K562 (cell line): ENCODE results near the gene C1orf116. TPM values are rescaled to one million over a fixed set of nuclear protein-coding genes. Genes with fewer than 3 reads are reported as not detected.

Experiments used
- ARID1B ChIP-seq: fragments of 450-650 bp; IDR thresholded peaks from 2 replicates; pipeline ENCODE4 v1.6.1; 2016; ENCODE audit warnings: antibody characterized with exemption, mild to moderate bottlenecking, inconsistent platforms
- BHLHE40 ChIP-seq: IDR thresholded peaks from 2 replicates; pipeline ENCODE4 v1.6.1; 2011; ENCODE audit warnings: low read length, improper control_type of control experiment
- BMI1 ChIP-seq: fragments of 150-350 bp; IDR thresholded peaks from 2 replicates; pipeline ENCODE4 v1.6.1; 2014; ENCODE audit warnings: low read length
- CBX3 ChIP-seq, 2 experiments: IDR thresholded peaks; 1 replicate in 1 of 2; 2 replicates in 1 of 2; pipeline ENCODE4 v1.6.1; 2012; ENCODE audit warnings: inconsistent platforms in 2 of 2, low read length in 2 of 2, borderline replicate concordance in 1 of 2, control low read depth in 1 of 2
- CEBPG ChIP-seq, 3 experiments: fragments of 200-800 bp in 1 of 3; sonication (Bioruptor generic) in 1 of 3; sonication (generic) in 1 of 3; formaldehyde crosslinking in 1 of 3; IDR thresholded peaks in 2 of 3; conservative IDR thresholded peaks in 1 of 3; 2 replicates each; pipeline versions ENCODE4 v1.6.1 to v1.8.0; 2016 to 2022; ENCODE audit warnings: missing compliant biosample characterization in 2 of 3, missing genetic modification characterization in 2 of 3, mild to moderate bottlenecking in 1 of 3, missing genetic modification reagents in 1 of 3
- FOSL1 ChIP-seq: fragments of 200-800 bp; sonication (Bioruptor generic); conservative IDR thresholded peaks from 2 replicates; pipeline ENCODE4 v1.6.1; 2016; ENCODE audit warnings: missing genetic modification characterization, missing compliant biosample characterization
- JUN ChIP-seq, 2 experiments: sonication (generic) in 1 of 2; formaldehyde crosslinking in 1 of 2; IDR thresholded peaks; 2 replicates each; pipeline versions ENCODE4 v1.6.1 to v1.8.0; 2012 to 2022; ENCODE audit warnings: borderline replicate concordance in 2 of 2, mild to moderate bottlenecking in 2 of 2, improper control_type of control experiment in 1 of 2, low read depth in 1 of 2, low read length in 1 of 2, missing genetic modification reagents in 1 of 2
- JUND ChIP-seq, 2 experiments: IDR thresholded peaks; 2 replicates in 1 of 2; 3 replicates in 1 of 2; pipeline ENCODE4 v1.6.1; 2011; ENCODE audit warnings: borderline replicate concordance in 2 of 2, low read depth in 2 of 2, low read length in 2 of 2, improper control_type of control experiment in 1 of 2, missing biosample characterization in 1 of 2, missing genetic modification characterization in 1 of 2, missing genetic modification reagents in 1 of 2
- PYGO2 ChIP-seq: fragments of 450-650 bp; IDR thresholded peaks from 2 replicates; pipeline ENCODE4 v1.6.1; 2016; ENCODE audit warnings: mild to moderate bottlenecking, missing genetic modification characterization, moderate library complexity, missing compliant biosample characterization
- RNF219 ChIP-seq: fragments of 250-450 bp; sonication (Bioruptor Pico); IDR thresholded peaks from 2 replicates; pipeline ENCODE4 v1.5.0; 2022; ENCODE audit warnings: mild to moderate bottlenecking
- SETDB1 ChIP-seq: IDR thresholded peaks from one replicate; pipeline ENCODE4 v1.6.1; 2012; ENCODE audit warnings: low read length, control low read depth, inconsistent platforms
- SMARCE1 ChIP-seq: fragments of 450-650 bp; IDR thresholded peaks from 2 replicates; pipeline ENCODE4 v1.7.1; 2016; ENCODE audit warnings: mild to moderate bottlenecking
- SREBF1 ChIP-seq: fragments of 150-350 bp; IDR thresholded peaks from 2 replicates; pipeline ENCODE4 v1.6.1; 2014; ENCODE audit warnings: antibody characterized with exemption, low read depth, low read length, borderline replicate concordance
- SRF ChIP-seq, 2 experiments: fragments of 250-450, 450-650 bp in 1 of 2; sonication (Bioruptor Pico) in 1 of 2; sonication (generic) in 1 of 2; formaldehyde crosslinking; IDR thresholded peaks; 2 replicates each; pipeline versions ENCODE4 v1.5.0 to v1.5.1; 2020 to 2022; ENCODE audit warnings: mild to moderate bottlenecking in 1 of 2, missing genetic modification reagents in 1 of 2
- TCF7 ChIP-seq: sonication (generic); IDR thresholded peaks from 2 replicates; pipeline ENCODE4 v1.6.1; 2016; ENCODE audit warnings: antibody characterized with exemption, borderline replicate concordance
- TEAD4 ChIP-seq, 2 experiments: sonication (generic) in 1 of 2; formaldehyde crosslinking in 1 of 2; IDR thresholded peaks; 2 replicates each; pipeline versions ENCODE4 v1.6.1 to v1.8.0; 2012 to 2022; ENCODE audit warnings: borderline replicate concordance in 1 of 2, inconsistent platforms in 1 of 2, low read length in 1 of 2, mild to moderate bottlenecking in 1 of 2, missing genetic modification reagents in 1 of 2
- ZEB2 ChIP-seq: fragments of 450-650 bp; IDR thresholded peaks from 2 replicates; pipeline ENCODE4 v1.6.1; 2016
- ZNF175 ChIP-seq: fragments of 200-800 bp; sonication (Bioruptor generic); IDR thresholded peaks from 2 replicates; pipeline ENCODE4 v1.6.1; 2016; ENCODE audit warnings: low read depth, mild to moderate bottlenecking, missing genetic modification characterization, missing compliant biosample characterization
- polyA plus RNA-seq, 8 experiments: library from polyadenylated mRNA; depleted of rRNA in 4 of 8; stranded (reverse) in 5 of 8; unstranded in 3 of 8; fragments of >200 nt; fragmentation: Nextera tagmentation in 2 of 8; fragmentation: Illumina TruSeq in 1 of 8; extraction: Ambion mirVana in 2 of 8; extraction: Trizol in 1 of 8; gene quantifications; 2 replicates each; pipeline versions ENCODE4 v1.2.1 to v1.2.3, GENCODE V29; 2011 to 2014; ENCODE audit warnings: inconsistent platforms in 1 of 8, missing spikeins in 1 of 8
- total RNA-seq, 7 experiments: library from RNA; depleted of rRNA in 6 of 7; stranded (reverse); fragments of >200 nt in 6 of 7; fragmentation: Illumina TruSeq in 2 of 7; extraction: Trizol in 2 of 7; gene quantifications; 2 replicates each; pipeline versions ENCODE4 v1.2.1 to v1.2.3, GENCODE V29; 2011 to 2021; ENCODE audit warnings: low replicate concordance in 1 of 7
- TF ChIP-seq, protein P1 (sequence below), 2 experiments: IDR thresholded peaks in 1 of 2; conservative IDR thresholded peaks in 1 of 2; 2 replicates each; pipeline ENCODE4 v1.6.1; 2016; ENCODE audit warnings: low read depth in 2 of 2, mild to moderate bottlenecking in 1 of 2, missing compliant biosample characterization in 1 of 2, missing genetic modification characterization in 1 of 2, moderate library complexity in 1 of 2
- TF ChIP-seq, protein P2 (sequence below): fragments of 450-650 bp; IDR thresholded peaks from 2 replicates; pipeline ENCODE4 v1.6.1; 2016

Gene C1orf116
- total and polyA plus RNA-seq, 9 of the 15 experiments (the other 6 are each of a cell fraction or from before 2014, with no cell fraction given), result 0.62 to 3.0 (median 0.95) TPM

DNA sequence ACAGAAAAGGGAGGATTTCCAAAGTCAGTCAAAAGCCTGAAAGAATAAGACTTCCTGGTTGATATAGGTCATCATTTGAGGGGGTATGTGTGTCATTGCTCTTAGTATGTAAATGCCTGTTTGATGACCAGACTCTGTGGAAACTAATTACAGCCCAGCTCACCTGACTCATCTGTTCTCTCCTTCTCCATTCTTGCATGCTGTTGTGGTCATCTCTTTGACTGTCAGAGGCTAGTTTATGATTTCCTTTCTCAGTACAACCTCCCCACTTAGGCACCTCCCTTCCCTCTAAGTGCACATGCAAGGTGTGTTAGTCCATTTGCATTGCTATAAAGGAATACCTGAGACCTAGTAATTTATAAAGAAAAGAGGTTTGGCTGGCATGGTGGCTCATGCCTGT lies 2.4 kb upstream of the C1orf116 start (continued):
- TF ChIP-seq JUND (IDR thresholded peaks at IDR 0.05; ENCODE audit: borderline replicate concordance, low read depth, low read length) (peak; percentile 39; the same call in 1 of the 2 replicates), JUND (tag; IDR thresholded peaks at IDR 0.05; ENCODE audit: borderline replicate concordance, low read depth, low read length) (peak; percentile 52; the same call in 1 of the 3 replicates), JUN (IDR thresholded peaks at IDR 0.05; ENCODE audit: borderline replicate concordance, low read depth, low read length) (peak; percentile 80), JUN (CRISPR knock-in tag; IDR thresholded peaks at IDR 0.05; ENCODE audit: borderline replicate concordance) (no peak), FOSL1 (tag) (no peak; the same call in none of the 2 replicates), TCF7 (no peak), TEAD4 (IDR thresholded peaks at IDR 0.05; ENCODE audit: low read length) (peak; percentile 30; the same call in 1 of the 2 replicates), TEAD4 (CRISPR knock-in tag; IDR thresholded peaks at IDR 0.05; ENCODE audit: borderline replicate concordance) (no peak), SETDB1 (no peak), RNF219 (CRISPR knock-in tag) (no peak), BHLHE40 (peak; percentile 60; the same call in 1 of the 2 replicates), CEBPG (CRISPR knock-in tag; IDR thresholded peaks at IDR 0.05) (peak; percentile 87), CEBPG (tag; conservative IDR thresholded peaks at IDR 0.05 in 1 of 2, IDR thresholded peaks at IDR 0.05 in 1 of 2) (peak in 1 of 2 experiments; percentile 90; a peak in 2 of 4 replicates), SMARCE1 (no peak), ZNF175 (CRISPR knock-in tag) (peak; percentile 69; the same call in 1 of the 2 replicates), BMI1 (no peak), SRF (CRISPR knock-in tag; IDR thresholded peaks at IDR 0.05) (0 out of 4 replicates have a peak, but pooled peaks of 1 of the 2 experiments have one; percentile 7), CBX3 (IDR thresholded peaks at IDR 0.05; ENCODE audit: borderline replicate concordance in 1 of 2, low read length in 2 of 2) (no peak), ARID1B (peak; percentile 21; the same call in 1 of the 2 replicates), ZEB2 (peak; percentile 68; the same call in 1 of the 2 replicates), PYGO2 (tag) (no peak), SREBF1 (no peak)
- TF ChIP-seq, protein P1, sequence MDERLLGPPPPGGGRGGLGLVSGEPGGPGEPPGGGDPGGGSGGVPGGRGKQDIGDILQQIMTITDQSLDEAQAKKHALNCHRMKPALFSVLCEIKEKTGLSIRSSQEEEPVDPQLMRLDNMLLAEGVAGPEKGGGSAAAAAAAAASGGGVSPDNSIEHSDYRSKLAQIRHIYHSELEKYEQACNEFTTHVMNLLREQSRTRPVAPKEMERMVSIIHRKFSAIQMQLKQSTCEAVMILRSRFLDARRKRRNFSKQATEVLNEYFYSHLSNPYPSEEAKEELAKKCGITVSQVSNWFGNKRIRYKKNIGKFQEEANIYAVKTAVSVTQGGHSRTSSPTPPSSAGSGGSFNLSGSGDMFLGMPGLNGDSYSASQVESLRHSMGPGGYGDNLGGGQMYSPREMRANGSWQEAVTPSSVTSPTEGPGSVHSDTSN (CRISPR knock-in tag; IDR thresholded peaks at IDR 0.05; ENCODE audit: low read depth), result no peak
- TF ChIP-seq, protein P1 (tag; conservative IDR thresholded peaks at IDR 0.05; ENCODE audit: low read depth), result 0 out of 2 replicates have a peak, but pooled peaks have one; percentile 26
- TF ChIP-seq, protein P2, sequence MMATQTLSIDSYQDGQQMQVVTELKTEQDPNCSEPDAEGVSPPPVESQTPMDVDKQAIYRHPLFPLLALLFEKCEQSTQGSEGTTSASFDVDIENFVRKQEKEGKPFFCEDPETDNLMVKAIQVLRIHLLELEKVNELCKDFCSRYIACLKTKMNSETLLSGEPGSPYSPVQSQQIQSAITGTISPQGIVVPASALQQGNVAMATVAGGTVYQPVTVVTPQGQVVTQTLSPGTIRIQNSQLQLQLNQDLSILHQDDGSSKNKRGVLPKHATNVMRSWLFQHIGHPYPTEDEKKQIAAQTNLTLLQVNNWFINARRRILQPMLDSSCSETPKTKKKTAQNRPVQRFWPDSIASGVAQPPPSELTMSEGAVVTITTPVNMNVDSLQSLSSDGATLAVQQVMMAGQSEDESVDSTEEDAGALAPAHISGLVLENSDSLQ, result peak; percentile 70
